NCI-H2107 (cell line): Measurements from ENCODE around the gene TMEM240.
"Not testable (repeated sequence)": the region's sequence is repeated elsewhere in the genome, so short reads cannot be mapped to it uniquely, and the experiment has no call there.

Source experiments
- DNase-seq: peaks from one replicate; lab custom pipeline; 2025; lab: John Stamatoyannopoulos, UW

TMEM240 gene

DNA sequence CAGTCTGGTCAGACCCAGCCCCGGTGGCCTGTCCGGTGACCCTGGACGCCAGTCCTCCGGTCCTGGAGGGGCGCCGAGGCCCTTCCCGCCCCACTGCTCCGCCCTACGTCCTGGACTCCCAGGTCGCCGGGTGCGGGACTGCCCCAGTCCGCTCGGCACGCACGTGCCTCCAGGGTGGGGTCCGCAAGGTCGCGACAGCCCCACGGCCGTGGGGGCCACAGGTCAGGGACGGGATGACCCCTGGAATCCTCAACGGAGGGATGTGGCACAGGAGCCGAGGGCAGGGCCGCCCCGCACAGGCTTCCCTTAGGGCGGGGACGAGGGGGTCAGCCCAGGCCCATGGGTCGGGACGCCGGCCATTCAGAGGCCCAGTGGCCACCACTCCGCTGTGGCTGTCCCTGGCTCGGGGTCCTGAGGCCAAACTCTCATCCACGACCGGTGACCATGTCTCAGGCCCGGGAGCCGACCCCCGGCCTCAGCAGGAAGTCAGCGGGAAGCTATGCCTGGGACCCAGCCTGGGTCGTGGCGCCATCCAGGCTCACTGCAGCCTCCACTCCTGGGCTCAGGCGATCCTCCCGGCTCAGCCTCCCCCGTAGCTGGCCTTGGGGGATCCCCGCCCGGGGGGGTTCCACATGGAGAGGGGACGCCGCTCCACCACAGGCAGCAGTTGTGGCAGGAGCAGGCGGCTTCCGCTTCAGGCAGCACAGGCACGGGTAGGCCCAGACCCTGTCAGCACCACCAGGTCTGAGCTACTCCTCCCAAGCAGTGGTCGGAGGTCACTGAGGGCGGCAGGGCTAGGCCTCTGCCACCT, 599 bp upstream of the TMEM240 start:
- DNase-seq = no peak

DNA sequence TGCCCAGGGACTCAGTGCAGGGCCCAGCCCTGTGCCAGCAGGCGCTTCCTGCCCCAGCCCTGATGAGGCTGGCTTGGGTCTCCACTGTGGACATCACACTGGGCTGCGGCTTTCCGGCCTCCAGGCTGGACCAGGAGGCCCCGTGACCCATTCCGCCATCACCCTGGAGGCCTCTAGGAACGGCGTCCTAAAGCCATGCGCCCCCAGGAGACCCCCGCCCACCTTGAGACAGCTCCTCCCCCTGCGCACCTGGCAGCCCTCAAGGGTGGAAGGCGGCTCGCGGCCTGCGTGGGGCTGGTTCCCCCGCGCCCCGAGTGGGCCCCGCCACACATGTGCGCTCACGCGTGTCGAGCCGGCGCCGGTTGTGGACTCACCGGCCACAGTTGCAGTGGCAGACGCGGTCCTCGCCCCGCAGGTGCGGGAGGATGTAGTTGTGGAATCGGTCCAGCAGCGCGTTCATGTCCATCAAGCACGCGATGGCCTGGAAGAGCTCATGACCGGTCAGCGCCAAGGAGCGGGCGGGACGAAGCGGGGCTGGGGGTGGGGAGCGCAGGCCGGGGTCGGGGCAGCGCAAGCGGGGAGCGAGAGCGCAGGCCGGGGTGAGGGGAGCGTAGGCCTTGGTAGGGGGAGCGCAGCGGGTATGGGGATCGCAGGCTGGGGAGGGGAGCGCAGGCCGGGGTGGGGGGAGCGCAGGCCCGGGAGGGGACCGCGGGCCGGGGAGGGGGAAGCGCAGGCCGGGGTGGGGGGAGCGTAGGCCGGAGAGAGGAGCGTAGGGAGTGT, 924 bp downstream of the TMEM240 start:
- DNase-seq = no peak

DNA sequence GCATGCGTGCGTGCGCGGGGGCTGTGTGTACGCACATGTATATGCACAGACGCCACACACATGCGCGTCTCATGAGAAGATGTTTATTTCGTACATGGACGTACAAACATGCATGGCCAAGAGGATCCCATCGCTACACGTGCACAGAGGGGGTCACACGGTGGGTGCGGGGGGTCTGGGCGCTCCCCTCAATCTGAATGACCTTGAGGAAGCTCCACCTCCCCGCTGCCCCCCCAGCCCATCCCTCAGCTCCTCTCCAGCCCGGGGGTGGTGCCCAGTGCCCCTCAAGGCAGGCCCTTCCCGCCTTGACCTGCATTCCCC, 1.5 kb downstream of the TMEM240 start:
- DNase-seq = no peak

DNA sequence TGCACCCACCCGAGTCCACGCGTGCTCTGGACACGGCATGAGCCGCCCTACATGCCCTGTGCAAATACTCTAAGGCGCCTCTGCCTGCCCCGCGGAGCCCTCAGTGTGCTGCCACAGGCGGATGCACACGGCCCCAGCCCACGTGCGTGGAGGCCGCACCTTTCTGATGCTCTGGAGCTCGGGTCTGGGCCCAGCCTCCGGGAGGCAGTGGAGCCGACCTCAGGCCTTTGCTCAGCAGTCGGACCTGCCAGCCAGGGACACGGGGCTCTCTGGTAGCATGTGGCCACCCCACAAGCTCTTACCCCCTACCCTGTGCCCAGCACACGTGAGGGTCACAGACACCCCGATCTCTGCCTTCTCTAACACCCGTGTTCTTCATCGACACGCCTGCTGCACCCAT, 2.1 kb downstream of the TMEM240 start:
- no peak for DNase-seq

DNA sequence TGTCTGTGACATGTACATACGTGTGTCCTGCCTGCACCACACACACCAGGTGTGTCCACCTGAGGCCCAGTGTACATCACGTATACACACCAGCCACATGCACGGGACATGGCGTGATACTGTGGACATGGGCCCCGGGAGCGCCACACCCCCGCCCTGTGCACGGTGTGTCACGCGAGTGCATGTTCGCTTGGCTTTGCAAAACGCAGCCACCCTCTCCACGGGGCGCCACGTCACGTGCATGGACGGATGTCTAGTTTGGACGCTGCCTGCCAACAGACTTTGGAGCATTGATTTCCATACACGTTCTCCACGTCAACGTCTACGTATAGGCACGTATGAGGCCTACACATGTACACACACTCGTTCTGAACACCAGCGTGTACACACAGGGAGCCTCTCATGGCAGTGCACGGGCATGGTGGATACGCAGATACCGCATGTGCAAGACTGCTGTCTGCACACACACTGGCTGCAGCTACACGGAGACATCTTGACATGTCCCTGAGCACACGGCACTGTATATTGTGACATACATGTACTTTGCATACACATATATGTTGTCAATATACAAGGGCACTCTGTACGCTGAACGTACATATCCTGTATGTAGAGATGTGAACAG, 2.7 kb downstream of the TMEM240 start:
- no peak for DNase-seq

DNA sequence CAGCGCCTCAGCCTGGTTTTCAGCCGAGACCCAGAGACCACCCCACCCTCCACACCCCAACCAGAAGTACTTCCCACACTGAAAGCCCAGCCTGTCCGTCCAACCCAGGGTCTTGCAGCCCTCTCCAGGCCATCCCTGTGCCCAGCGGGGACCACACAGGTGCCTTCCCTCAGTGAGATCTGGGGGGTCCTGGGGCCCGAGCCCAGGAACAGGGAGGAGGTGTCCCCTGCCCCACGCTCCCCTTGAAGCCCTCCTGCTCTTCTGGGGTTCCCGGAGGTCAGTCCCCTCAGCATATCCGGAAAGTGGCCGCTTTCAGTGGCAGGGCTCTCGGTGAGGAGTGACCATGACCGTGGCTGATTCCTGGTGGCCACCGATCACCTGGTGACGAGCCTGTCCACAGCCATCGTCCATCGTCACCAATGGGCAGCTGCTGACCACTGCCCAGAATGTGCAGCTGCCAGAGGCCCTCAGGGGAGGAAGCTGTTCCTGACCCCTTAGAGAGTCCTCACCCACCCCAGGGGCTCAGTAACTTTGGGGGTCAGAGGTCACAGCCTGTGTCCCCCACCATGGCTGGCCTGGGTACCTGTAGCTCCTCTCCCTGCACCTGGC, 3.4 kb downstream of the TMEM240 start:
- no peak for DNase-seq

DNA sequence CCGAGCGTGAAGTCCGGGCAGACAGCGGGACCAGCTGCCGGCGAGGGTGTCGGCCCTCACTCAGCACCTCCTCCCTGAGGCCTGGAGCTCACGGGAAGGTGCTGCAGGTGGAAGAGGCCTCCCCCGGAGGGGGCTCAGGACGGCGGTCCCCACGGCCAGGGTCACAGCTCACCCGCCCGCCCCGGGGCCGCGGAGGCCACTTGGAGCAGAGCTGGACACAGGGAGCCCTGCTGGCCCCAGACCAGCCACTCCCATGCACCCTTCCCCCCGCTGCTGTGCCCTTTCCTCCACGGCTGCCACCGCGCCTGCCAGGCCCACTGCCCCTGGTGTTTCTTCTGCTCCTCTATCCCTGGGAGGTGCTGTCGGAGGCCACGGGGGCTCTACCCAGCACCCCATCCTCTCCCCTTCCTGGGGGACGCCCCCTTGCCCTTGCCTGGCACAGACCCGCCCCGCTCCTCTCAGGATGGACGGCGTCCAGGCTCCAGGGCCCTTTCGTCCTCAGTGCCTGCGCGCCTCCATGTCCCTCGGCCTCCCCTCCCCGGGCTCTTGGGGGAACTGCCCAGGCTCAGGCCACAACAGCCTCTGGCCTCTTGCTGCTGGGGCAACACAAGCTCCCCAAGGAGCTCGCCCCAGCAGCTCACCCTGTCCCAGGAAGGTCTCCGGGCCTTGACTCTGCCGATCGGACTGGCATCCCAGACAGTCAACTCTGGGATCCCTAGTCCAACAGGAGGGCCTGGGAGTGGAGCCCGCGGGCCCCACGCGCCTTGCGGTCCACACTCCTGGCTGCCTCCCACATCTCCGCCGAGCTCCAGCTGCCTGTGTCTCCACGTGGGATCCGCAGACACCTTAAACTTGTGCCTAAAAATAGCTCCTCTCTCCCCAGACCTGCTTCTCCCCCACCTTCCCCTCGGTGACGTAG, 4.1 kb downstream of the TMEM240 start:
- DNase-seq = no peak

DNA sequence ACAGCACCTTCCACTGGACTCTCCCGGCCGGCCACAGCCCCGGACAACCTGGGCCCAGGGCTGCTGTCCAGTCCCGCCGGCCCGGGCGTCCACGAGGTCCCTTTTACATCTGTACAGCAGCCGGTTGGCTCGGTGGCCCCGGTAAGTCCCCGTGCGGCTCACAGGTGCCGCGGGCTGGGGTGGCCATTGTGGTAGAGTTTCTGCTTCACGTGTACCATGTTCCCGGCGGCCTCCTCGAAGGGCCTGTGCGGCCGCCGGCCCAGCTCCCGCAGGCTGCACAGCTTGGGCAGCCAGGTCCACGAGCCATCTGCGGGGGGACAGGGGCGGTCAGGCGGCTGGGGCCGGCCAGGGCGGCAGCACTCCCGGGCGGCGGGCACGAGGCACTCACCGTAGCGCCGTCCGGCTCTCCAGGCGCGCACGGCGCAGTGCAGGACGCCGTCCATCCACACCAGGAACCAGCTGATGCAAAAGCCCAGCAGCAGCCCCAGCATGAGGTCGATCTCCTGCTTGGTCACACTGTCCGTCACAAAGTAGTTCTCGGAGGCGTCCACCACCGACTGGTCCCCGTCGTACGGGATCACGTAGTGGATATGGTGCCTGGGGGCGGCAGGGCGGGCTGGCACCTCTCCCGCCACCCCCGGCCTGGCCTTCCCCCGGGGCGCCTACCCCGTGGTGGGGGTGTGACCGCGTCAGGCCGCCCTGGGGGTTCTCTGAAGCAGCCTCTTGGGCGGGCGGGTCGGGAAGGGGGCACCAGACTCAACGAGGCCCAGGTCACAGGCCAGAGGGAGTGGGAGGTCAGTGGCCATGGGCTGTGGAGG, 5.0 kb downstream of the TMEM240 start:
- no peak for DNase-seq

DNA sequence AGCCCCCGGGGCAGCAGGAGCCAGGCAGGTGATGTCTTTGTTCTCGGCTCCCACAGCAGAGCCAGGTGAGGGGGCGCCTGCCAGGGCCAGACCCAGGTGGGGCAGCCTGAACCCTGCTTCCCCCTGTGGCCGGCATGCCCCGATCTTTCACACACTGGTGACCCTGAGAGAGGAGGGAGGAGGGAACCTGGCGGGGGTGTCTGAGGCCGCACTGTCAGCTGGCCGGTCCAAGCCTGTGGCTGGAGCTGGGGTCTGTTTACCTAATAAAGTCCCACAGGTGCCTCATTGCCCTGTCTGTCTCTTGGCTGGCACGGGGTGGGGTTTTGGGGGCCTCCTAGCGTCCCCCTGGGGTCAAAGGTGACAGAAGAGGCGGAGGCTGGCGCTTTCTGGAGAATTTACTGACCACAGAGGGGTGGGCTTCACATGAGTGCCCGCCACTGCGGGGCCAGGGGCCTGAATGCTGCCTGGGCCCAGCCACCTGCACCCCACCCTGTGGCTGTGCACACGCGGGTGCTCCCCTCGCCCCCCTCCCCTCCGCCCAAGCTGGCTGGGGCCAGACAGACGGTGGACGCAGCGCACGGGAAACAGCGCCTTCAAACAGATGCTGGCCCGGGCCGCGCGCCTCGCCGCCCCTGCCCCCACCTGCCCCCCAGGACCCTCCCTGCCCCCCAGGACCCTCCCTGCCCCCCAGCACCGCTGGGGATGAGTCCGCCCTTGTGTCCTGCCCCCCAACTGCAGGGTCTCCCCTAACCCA, 5.8 kb downstream of the TMEM240 start:
- DNase-seq = no peak

DNA sequence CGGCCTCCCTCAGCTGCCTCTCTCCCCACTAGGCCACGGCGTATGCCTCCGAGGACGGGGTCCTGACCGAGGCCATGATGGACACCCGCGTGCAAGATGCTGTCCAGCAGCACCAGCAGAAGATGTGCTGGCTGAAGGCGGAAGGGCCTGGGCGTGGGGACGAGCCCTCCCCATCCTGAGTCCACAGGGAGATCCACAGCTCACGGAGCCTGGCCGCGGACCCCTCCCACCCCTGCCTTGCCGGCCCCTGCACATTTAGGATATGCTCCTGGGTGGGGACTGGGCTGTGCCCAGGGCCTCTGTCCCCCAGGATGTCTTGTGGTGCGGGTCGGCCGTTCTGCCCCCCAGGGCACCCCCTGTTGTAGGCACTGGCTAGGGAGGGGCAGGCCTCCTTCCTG, 6.5 kb downstream of the TMEM240 start:
- not testable (repeated sequence) for DNase-seq

DNA sequence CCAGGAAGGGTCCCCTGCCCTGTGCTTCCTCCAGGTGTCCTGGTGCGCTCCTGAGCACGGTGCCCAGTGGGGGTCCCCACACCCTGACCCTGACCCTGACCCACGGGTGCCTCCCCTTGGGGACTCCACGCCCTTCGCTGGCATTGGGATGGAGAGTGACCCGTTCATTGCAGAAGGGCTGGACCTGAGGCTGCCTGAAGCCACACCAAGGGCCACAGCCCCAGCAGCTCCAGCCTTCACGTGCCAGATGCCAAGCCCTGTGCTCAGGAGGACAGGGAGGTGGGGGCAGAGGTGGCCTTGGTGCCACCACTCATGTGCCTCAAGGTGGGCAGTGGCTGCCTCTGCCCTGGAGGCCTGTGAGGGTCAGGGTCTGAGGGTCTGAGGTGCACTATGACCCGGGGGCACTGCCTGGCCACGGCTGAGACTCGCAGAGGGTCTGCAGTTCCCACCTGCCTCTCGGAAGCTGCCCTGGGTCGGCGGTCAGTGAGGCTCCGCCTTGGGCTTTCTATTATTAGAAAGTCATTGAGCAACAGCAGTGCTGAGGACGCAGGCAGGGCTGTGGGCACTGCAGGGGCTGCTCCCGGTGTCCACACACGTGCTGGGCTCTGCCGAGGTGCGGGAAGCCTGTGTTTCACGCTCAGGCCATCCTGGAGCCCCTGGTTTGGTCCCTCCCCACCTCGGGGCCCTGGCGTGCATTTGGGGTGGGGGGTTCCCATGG, 7.1 kb downstream of the TMEM240 start:
- not testable (repeated sequence) for DNase-seq

DNA sequence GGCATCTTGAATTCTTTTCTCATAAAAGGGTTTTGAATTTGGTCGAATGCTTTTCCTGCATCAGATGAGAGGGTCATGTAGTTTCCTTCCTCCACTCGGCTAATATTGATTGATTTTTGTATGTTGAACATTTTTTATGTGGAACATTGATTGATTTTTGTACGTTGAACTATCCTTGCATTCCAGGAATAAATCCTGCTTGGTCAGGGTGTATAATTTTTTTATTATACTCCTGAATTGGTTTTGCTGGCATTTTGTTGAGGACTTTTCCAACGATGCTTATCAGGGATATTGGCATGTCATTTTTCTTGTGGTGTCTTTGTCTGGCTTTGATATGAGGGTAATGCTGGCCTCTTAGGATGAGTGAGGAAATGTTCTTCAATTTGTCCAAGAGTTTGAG, 8.5 kb downstream of the TMEM240 start:
- DNase-seq = no peak

DNA sequence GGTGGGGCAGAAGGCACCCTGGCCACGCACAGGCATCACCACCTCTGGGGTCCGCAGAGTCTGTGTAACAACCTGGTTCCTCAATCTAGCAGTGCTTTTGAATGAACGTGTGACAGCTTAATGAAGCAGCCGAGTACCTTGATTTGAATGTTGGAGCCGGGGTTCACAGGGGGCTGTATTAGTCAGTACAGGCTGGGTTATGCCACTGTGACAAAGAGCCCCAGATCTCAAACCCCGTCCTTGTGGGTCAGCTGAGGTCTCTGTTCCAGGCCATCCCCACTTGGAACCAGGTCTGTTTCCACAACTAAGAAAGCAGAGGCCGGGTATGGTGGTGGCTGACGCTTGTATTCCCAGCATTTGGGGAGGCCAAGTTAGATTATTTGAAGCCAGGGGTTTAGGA, 10.5 kb downstream of the TMEM240 start:
- no peak for DNase-seq

DNA sequence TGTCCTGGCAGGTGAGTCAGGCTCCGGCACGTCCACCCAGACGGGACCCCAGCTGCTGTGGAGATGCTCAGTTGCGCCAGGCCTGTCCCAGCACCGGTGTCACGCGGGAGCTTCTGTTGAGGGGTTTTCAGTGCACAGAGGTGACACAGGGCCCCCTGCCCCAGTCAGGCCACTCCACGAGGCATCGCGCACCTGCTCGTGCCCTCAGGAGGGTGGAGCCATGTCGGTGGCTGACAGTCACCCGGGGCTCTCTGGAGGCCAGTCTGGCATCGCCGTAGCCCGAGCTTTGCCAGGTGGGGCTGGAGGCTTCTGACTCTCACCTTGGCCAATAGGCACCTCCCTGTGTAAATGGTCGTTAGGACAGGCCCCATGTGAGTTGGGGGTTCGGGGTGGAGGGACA, 11.1 kb downstream of the TMEM240 start:
- no peak for DNase-seq

DNA sequence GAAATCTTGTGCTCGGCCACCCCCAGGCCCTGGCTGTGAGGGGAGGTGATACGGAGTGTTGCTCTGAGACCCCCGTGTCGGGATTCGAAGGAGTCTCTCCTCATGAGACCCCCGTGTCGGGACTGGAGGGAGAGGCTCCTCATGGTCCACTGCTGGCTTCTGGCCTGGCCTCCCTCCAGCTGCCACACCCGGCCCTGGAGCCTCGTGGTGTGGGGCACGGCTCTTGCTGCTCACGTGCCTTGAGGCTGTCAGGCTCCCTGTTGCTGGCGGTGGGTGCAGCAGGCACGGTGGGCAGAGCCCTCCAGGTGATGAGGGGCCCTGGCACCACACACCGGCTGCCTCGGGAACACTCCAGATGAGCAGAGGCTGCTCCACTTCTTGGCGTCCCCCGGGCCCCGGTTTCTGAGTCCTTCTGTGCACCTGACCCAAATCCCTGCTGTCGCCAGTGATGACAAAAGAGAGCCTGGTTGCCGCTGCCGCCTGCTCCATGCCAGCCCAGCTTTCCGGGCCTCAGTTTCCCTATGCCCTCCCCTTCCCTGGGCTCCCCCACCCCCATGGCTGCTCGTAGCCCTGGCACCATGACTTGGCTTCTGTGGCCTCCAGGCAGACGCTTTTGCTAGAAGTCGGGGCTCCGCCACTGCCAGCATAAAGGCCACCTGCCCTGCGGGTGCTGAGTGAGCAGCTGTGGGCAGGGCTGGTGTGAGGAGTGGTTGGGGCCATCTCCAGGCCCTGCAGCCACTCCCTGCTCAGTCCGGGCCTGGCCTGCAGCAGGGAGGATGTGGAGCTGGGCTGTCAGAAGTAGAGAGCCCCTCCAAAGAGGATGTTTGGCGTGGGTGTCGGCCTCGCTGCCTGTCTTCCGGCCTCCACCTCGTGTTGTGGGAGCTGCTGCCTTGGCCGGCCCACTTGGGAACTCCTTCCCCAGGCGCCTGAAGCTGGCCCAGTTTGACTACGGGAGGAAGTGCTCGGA, 11.8 kb downstream of the TMEM240 start:
- DNase-seq = no peak

DNA sequence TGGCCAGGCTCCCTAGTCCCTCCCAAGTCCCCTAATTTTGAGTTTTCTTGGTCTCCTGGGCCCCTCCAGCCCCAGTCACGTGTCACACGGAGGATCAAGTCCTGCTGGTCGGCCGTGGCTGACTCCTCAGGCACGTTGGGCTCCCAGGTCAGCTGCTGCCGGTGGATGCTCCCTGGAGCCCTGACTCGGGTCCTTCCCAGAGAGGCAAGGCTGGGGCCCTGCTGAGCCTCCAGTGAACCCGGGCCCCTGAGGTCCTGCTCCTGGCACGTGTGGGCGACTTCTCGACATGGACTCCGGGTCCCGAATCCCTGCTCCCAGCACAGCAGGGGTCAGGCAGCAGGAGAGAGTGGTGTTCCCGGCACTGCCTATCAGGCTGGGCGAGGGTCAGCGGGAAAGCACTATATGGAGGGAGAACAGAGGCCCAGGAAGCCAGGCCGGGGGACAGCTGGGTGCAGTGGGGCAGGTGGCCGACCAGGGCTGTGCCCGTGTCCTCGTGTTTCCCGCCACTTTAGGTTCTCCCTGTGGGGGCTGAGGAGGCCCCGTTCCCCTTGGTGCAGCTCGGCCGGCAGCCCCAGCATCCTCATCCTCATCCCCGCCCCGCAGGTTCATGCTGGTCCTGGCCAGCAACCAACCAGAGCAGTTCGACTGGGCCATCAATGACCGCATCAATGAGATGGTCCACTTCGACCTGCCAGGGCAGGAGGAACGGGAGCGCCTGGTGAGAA, 13.2 kb downstream of the TMEM240 start:
- no peak for DNase-seq

DNA sequence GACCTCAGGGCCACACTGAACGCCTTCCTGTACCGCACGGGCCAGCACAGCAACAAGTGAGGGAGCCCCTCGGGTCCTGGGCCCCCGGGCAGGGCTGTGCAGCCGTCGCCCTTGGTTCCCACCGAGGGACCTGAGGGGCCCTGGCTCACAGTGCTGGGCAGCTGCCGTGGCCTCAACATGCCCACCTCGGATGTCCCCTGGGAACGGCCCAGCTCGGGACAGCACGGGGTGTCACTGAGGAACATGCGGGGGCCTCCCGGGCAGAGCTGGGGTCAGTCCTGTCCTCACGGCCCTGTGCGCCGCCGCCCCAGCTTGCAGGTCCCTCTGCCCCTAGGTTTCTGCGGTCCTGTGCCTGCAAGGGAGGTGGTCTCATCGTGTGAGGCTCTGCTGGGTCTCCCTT, 13.9 kb downstream of the TMEM240 start:
- DNase-seq = not testable (repeated sequence)
